ENCODE results near the gene PTGES2.

GRCh38 chr9:128091144-128091543, 36.4 kb downstream of the PTGES2 start:
- TF ChIP-seq POLR2A (IDR thresholded peaks at IDR 0.05) (no peak), CTCF (IDR thresholded peaks at IDR 0.05) (no peak), EP300 (IDR thresholded peaks at IDR 0.05) (no peak)

Data from upper lobe of left lung (tissue), 4 donors.